Activated effector memory CD4-positive, alpha-beta T cell treated with Interleukin-2 at 50 U/mL for 16 hours (primary cell): ENCODE results near the gene PCDHGB7.
A peak's percentile ranks its signal among the peaks of the same experiment; 100 is the strongest.
"Not testable (repeated sequence)": the region's sequence is repeated elsewhere in the genome, so short reads cannot be mapped to it uniquely, and the experiment has no call there.

ENCODE experiments used
- DNase-seq: peaks from one replicate; pipeline ENCODE4 v3.0.0-alpha.2; 2020

Gene PCDHGB7

GRCh38 chr5:141417494-141418172, at the start of gene PCDHGB7:
PCDHGB7 (plus strand) TSS chr5:141417677; CDS start chr5:141417860, 183 bp downstream.
- not testable (repeated sequence) for DNase-seq

GRCh38 chr5:141369994-141370848, 47.3 kb upstream of the PCDHGB7 start, which contains the start of gene PCDHGB3:
PCDHGB3 (plus strand) TSS chr5:141370242; CDS start chr5:141370395, 153 bp downstream.
- DNase-seq = peak; percentile 10

- no peak for DNase-seq
Observed at GRCh38 chr5:141371572-141372475, 45.7 kb upstream of the PCDHGB7 start.

- no peak for DNase-seq
Observed at GRCh38 chr5:141373673-141374317, 43.7 kb upstream of the PCDHGB7 start, which contains the start of gene PCDHGA6. PCDHGA6 (plus strand) TSS chr5:141373891; CDS start chr5:141374084, 193 bp downstream.

- DNase-seq = no peak
Observed at GRCh38 chr5:141374627-141375026, 42.9 kb upstream of the PCDHGB7 start.

GRCh38 chr5:141375444-141376155, 41.9 kb upstream of the PCDHGB7 start:
- not testable (repeated sequence) for DNase-seq

GRCh38 chr5:141382469-141383294, 34.8 kb upstream of the PCDHGB7 start, which contains the start of gene PCDHGA7:
PCDHGA7 (plus strand) TSS chr5:141382742; CDS start chr5:141382900, 158 bp downstream.
- DNase-seq = no peak

GRCh38 chr5:141383345-141383744, 34.1 kb upstream of the PCDHGB7 start:
- DNase-seq = no peak

- DNase-seq = no peak
Observed at GRCh38 chr5:141384471-141385267, 32.8 kb upstream of the PCDHGB7 start.

GRCh38 chr5:141387557-141388311, 29.7 kb upstream of the PCDHGB7 start, which contains the start of gene PCDHGB4:
PCDHGB4 (plus strand) TSS chr5:141387698; CDS start chr5:141387885, 187 bp downstream.
- not testable (repeated sequence) for DNase-seq

GRCh38 chr5:141388661-141389060, 28.8 kb upstream of the PCDHGB7 start:
- no peak for DNase-seq

- no peak for DNase-seq
Observed at GRCh38 chr5:141389153-141390042, 28.1 kb upstream of the PCDHGB7 start.

GRCh38 chr5:141392429-141393198, 24.9 kb upstream of the PCDHGB7 start, which contains the start of gene PCDHGA8:
PCDHGA8 (plus strand) TSS chr5:141392633; CDS start chr5:141392814, 181 bp downstream.
- DNase-seq = no peak

- DNase-seq = no peak
Observed at GRCh38 chr5:141393267-141393666, 24.2 kb upstream of the PCDHGB7 start.

GRCh38 chr5:141394401-141395187, 22.9 kb upstream of the PCDHGB7 start:
- not testable (repeated sequence) for DNase-seq
